Measurements from ENCODE around the gene ADARB1.
A peak's percentile ranks its signal among the peaks of the same experiment; 100 is the strongest.

Gene ADARB1

DNA sequence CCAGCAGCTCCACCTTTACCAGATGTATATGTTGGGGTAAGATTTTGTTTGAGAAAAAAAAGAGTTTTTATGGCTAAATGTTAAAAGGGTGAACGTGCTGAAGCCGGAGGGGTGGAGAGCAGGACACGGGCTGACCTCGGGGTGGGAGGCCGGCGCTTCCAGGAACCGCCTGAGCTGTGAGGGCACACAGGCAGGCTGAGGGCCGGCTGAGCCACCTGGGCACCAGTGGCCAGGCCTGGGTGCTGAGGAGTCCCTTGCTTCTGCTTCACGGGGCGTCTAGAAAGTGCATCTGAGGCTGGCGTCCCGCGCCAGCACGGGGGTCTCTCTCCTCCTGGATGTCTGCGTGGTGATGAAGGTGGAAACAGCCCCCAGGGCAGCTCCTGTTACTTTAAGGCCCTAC is 33.6 kb upstream of the ADARB1 start:
- Histone ChIP-seq H3K4me3 (peak overlapping the region; percentile 56), H3K27ac (peak overlapping the region; percentile 57 to 89)
- TF ChIP-seq CTCF (IDR thresholded peaks at IDR 0.05), result no peak
- DNase-seq (ENCODE audit: low spot score), result no peak

DNA sequence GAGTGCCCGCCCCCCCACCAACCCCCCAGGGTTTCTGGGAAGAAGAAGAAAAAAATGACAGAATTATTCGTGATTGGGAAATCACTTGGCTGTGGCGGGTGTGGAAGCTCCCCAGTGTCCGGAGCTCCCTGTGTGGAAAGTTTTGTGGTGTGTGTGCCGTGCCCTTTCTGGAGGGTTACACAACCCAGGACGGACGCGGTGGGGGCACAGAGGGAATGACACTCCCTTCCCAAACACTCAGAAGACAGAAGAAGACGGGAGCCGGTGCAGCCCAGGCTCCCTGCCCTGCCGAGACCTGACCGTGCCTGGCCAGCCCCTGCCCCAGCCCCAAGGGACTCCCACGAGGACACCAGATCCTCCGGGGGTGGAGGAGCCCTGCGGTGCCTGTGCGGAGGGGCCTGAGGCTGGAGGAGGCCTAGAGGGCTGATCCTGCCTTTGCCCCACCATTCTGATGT is 33.0 kb upstream of the ADARB1 start:
- DNase-seq (ENCODE audit: low spot score), result peak; percentile 95
- Histone ChIP-seq H3K27ac (peak overlapping the region; percentile 57 to 89), H3K4me3 (peak overlapping the region; percentile 56)
- TF ChIP-seq CTCF (IDR thresholded peaks at IDR 0.05), result no peak

GRCh38 chr21:45041984-45042663 is 32.3 kb upstream of the ADARB1 start:
- H3K4me3 ChIP-seq, result peak overlapping the region; percentile 56
- peak overlapping the region in 1 of 2 donors; percentile 89 for H3K27ac ChIP-seq

GRCh38 chr21:45042664-45043161 is 31.7 kb upstream of the ADARB1 start:
- no peak for DNase-seq (ENCODE audit: low spot score)
- TF ChIP-seq CTCF (IDR thresholded peaks at IDR 0.05), result no peak
- Histone ChIP-seq H3K27ac (no peak overlapping the region), H3K4me3 (no peak overlapping the region)

More at GRCh38 chr21:45041984-45042663, 32.3 kb upstream of the ADARB1 start:
- no peak for TF ChIP-seq CTCF (IDR thresholded peaks at IDR 0.05)
- no peak for DNase-seq (ENCODE audit: low spot score)

DNA sequence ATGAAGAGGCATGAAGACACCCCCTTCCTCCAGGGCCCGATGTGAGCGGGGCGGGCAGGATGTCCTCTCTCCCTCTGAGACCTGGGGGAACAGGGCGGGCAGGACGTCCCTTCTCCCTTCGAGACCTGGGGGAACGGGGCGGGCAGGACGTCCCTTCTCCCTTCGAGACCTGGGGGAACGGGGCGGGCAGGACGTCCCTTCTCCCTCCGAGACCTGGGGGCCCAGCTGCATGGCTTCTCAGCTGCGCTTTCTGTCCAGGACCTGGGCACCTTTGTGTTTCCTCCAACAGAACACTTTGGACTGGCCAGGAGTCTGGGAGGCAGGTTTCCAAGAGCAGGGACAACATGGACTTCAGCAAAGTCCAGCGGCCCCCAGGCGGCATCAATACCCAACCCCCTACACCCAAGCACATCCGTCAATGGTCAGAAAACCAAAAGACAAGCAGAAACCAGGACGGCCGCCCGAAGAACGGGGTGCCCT is 30.8 kb upstream of the ADARB1 start:
- no peak for DNase-seq (ENCODE audit: low spot score)
- Histone ChIP-seq H3K27ac (no peak overlapping the region), H3K4me3 (no peak overlapping the region)
- TF ChIP-seq CTCF (IDR thresholded peaks at IDR 0.05), result no peak

- H3K27ac ChIP-seq, result peak overlapping the region in 1 of 2 donors; percentile 39
- no peak for TF ChIP-seq CTCF (IDR thresholded peaks at IDR 0.05)
- no peak for DNase-seq (ENCODE audit: low spot score)
- H3K4me3 ChIP-seq, result no peak overlapping the region
These were observed 28.9 kb upstream of the ADARB1 start for GRCh38 chr21:45045481-45045880.

DNA sequence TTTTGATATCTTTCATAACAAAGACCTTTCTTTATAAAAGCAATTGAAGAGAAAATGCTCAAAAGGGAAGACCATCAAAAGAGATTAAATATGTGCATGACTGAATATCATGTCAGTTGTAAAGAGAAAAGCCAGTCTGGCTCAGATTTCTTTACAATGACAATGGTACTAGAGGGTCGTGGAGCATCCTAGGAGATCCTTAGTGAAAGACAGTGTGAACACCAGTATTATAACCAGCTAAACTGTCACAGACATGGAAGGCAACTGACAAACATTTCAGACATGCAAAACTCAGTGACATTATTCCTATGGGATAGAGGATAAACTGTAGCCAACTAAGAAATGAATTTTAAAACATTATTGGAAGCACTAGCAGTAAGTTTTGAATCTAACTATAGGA is 27.1 kb upstream of the ADARB1 start:
- no peak for TF ChIP-seq CTCF (IDR thresholded peaks at IDR 0.05)
- no peak for DNase-seq (ENCODE audit: low spot score)
- H3K27ac ChIP-seq, result peak overlapping the region; percentile 83 to 90
- no peak overlapping the region for H3K4me3 ChIP-seq
